Stomach (tissue), 9 donors: ENCODE results near the gene LNPK. TPM values are rescaled to one million over a fixed set of nuclear protein-coding genes. Genes with fewer than 3 reads are reported as not detected.

Experiments
- DNase-seq, 2 donors: peaks; one replicate each; pipeline versions ENCODE4 v3.0.0 to v3.0.0-alpha.2; 2013 to 2019
- H3K27ac ChIP-seq, 5 donors: fragments of 200-600 bp in 4 of 5; sonication (generic) in 4 of 5; one replicate each; pipeline ENCODE4 v1.5.1; 2013 to 2019; ENCODE audit warnings: mild to moderate bottlenecking in 1 of 5, moderate library complexity in 1 of 5
- H3K27me3 ChIP-seq, 3 donors: fragments of 200-600 bp; sonication (generic); one replicate each; pipeline ENCODE4 v1.5.1; 2017 to 2019; ENCODE audit warnings: mixed run types in 1 of 3
- H3K36me3 ChIP-seq, 4 donors: fragments of 200-600 bp; sonication (generic); 1 replicate in 3 of 4; 2 replicates in 1 of 4; pipeline ENCODE4 v1.5.1; 2016 to 2019
- H3K4me1 ChIP-seq, 4 donors: fragments of 200-600 bp; sonication (generic); one replicate each; pipeline ENCODE4 v1.5.1; 2016 to 2019
- H3K4me3 ChIP-seq, 4 donors: fragments of 200-600 bp; sonication (generic) in 3 of 4; one replicate each; pipeline ENCODE4 v1.5.1; 2016 to 2019; ENCODE audit warnings: mild to moderate bottlenecking in 1 of 4
- H3K9me3 ChIP-seq, 4 donors: fragments of 200-600 bp; sonication (generic); one replicate each; pipeline ENCODE4 v1.5.1; 2016 to 2019
- CTCF ChIP-seq, 7 experiments: fragments of 450-650 bp in 4 of 7; fragments of 200-600 bp in 3 of 7; sonication (generic) in 3 of 7; IDR thresholded peaks; one replicate each; pipeline ENCODE4 v1.5.1; 2016 to 2019; ENCODE audit warnings: antibody characterized with exemption in 7 of 7, control low read depth in 2 of 7, mild to moderate bottlenecking in 1 of 7
- EP300 ChIP-seq: sonication (generic); formaldehyde crosslinking; IDR thresholded peaks from one replicate; pipeline ENCODE4 v1.6.1; 2017; ENCODE audit warnings: antibody characterized with exemption
- POLR2A ChIP-seq, 4 donors: fragments of 450-650 bp; IDR thresholded peaks; one replicate each; pipeline ENCODE4 v1.6.1; 2016; ENCODE audit warnings: antibody characterized with exemption in 4 of 4, control low read depth in 2 of 4, mild to moderate bottlenecking in 1 of 4, moderate library complexity in 1 of 4
- POLR2AphosphoS5 ChIP-seq, 3 donors: sonication (generic); formaldehyde crosslinking; IDR thresholded peaks; one replicate each; pipeline ENCODE4 v1.6.1; 2016; ENCODE audit warnings: antibody characterized with exemption in 3 of 3
- WGBS, 5 donors: extraction: QIAGEN DNeasy Blood & Tissue Kit in 3 of 5; methylation state at CpG; one replicate each; pipeline versions ENCODE4 v1.1.5 to v1.1.7; 2013 to 2018; 5-methylcytosine and 5-hydroxymethylcytosine counted together
- intact Hi-C: fragments of 100-400 bp; cut with DNase I; formaldehyde crosslinking; loops from one replicate; pipeline ENCODE4 v1.15.1; 2023; ENCODE audit warnings: low total_unique reads
- polyA plus RNA-seq, 3 donors: library from polyadenylated mRNA; stranded (reverse); fragments of 200-250 nt; gene quantifications; one replicate each; pipeline ENCODE4 v1.2.3, GENCODE V29; 2013
- total RNA-seq, 5 donors: library from RNA; depleted of rRNA; stranded (reverse); fragments of >200 nt; gene quantifications; one replicate each; pipeline versions ENCODE4 v1.1.0 to v1.2.3, GENCODE V29; 2014 to 2016
- donor health status: healthy with polysubstance abuse.
- donor health status: Bipolar disorder and iron deficiency.
- donor health status: healthy.

LNPK gene
- total and polyA plus RNA-seq, 8 donors, result 1.8 to 29.0 (median 8.0) TPM

DNA sequence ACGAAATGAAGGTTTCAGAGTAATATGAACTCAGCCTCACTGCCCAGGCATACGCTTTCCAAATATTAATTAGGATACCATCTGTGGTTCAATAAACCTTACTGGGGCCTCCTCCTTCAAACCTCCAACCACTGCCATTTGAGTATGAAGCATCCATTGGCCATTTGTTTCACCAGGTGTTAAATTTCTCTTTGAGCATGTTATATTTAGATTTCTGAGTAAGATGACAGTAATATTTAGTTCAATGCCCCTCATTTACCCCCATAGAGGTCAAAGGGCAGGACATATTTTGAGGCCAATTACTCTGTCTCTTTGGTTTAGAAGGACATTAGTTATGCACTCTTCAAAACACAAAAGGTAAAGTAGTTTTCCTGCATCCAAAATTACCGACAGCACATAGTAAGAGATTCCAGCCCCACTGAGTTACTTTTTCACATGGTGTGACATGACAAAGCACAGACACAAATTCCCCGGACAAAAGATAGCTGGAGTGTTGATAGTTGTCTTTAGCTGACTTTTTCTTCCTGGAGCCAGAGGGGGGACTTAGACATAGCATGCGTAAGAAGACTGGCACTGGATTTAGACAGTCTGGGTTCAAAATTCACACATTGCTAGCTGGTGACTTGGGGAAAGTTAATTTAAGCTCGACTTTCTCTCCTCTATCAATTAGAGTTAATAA, 33.1 kb upstream of the LNPK start:
- Histone ChIP-seq H3K9me3 (no peaks in the 10 kb centered on the region), H3K4me3 (no peak overlapping the region), H3K27me3 (peaks cover 0 to 15% (median 0%) of the 10 kb centered on the region in 3 donors), H3K4me1 (no peaks in the 10 kb centered on the region), H3K36me3 (no peaks in the 10 kb centered on the region), H3K27ac (no peak overlapping the region)
- 69 to 84% (median 76%) methylated on average over 6 of the region's 6 CpGs for WGBS, 5 donors
- intact Hi-C loops, result no loop called here
- no peak for TF ChIP-seq CTCF (IDR thresholded peaks at IDR 0.05)
- TF ChIP-seq POLR2AphosphoS5 (IDR thresholded peaks at IDR 0.05), result no peak
- TF ChIP-seq POLR2A (IDR thresholded peaks at IDR 0.05), result no peak
- no peak for TF ChIP-seq EP300
- no peak for DNase-seq

GRCh38 chr2:176027806-176028205, 25.7 kb upstream of the LNPK start:
- Histone ChIP-seq H3K4me1 (no peaks in the 10 kb centered on the region), H3K9me3 (no peaks in the 10 kb centered on the region), H3K4me3 (no peak overlapping the region), H3K27me3 (peaks cover 0 to 34% (median 18%) of the 10 kb centered on the region in 3 donors), H3K36me3 (no peaks in the 10 kb centered on the region), H3K27ac (no peak overlapping the region)
- intact Hi-C loops, result no loop called here
- no peak for TF ChIP-seq CTCF (IDR thresholded peaks at IDR 0.05)
- TF ChIP-seq EP300, result no peak
- TF ChIP-seq POLR2AphosphoS5 (IDR thresholded peaks at IDR 0.05), result no peak
- no peak for TF ChIP-seq POLR2A (IDR thresholded peaks at IDR 0.05)
- WGBS, 5 donors, result 60 to 73% (median 66%) methylated on average over 2 of the region's 2 CpGs
- no peak for DNase-seq

- Histone ChIP-seq H3K27ac (no peak overlapping the region), H3K9me3 (no peaks in the 10 kb centered on the region), H3K27me3 (peaks cover 0 to 41% (median 18%) of the 10 kb centered on the region in 3 donors), H3K36me3 (no peaks in the 10 kb centered on the region), H3K4me1 (no peaks in the 10 kb centered on the region), H3K4me3 (no peak overlapping the region)
- TF ChIP-seq POLR2AphosphoS5 (IDR thresholded peaks at IDR 0.05) (no peak), CTCF (IDR thresholded peaks at IDR 0.05) (no peak), POLR2A (IDR thresholded peaks at IDR 0.05) (no peak), EP300 (no peak)
- 76 to 87% (median 82%) methylated on average over 4 of the region's 4 CpGs for WGBS, 5 donors
- no peak for DNase-seq
- intact Hi-C loops, result no loop called here
Measured at GRCh38 chr2:176025932-176026331, 23.9 kb upstream of the LNPK start.

GRCh38 chr2:176024083-176024482, 22.0 kb upstream of the LNPK start:
- Histone ChIP-seq H3K9me3 (no peaks in the 10 kb centered on the region), H3K27ac (no peak overlapping the region), H3K36me3 (no peaks in the 10 kb centered on the region), H3K27me3 (peaks cover 0 to 49% (median 18%) of the 10 kb centered on the region in 3 donors), H3K4me1 (no peaks in the 10 kb centered on the region), H3K4me3 (no peak overlapping the region)
- DNase-seq, result no peak
- TF ChIP-seq CTCF (IDR thresholded peaks at IDR 0.05), result no peak
- TF ChIP-seq POLR2A (IDR thresholded peaks at IDR 0.05), result no peak
- no peak for TF ChIP-seq EP300
- no peak for TF ChIP-seq POLR2AphosphoS5 (IDR thresholded peaks at IDR 0.05)
- intact Hi-C loops, result no loop called here
- 88 to 94% (median 92%) methylated on average over 2 of the region's 2 CpGs for WGBS, 5 donors
